Measurements from ENCODE around the gene GPR160. TPM values are rescaled to one million over a fixed set of nuclear protein-coding genes. Genes with fewer than 3 reads are reported as not detected.
A peak's percentile ranks its signal among the peaks of the same experiment; 100 is the strongest.

The GPR160 gene
- total RNA-seq, 1 donor from 2014 or later: 0.96 TPM

- ATAC-seq (no peak), DNase-seq (ENCODE audit: low spot score) (no peak)
These were observed 10.3 kb upstream of the GPR160 start for GRCh38 chr3:170027233-170028102.

GRCh38 chr3:170033489-170033888, 4.3 kb upstream of the GPR160 start:
- no peak for ATAC-seq
- DNase-seq (ENCODE audit: low spot score): no peak

- no peak for DNase-seq (ENCODE audit: low spot score)
- peak; percentile 15 for ATAC-seq
These were observed 777 bp downstream of the GPR160 start for GRCh38 chr3:170038434-170039110.

GRCh38 chr3:170040418-170040817, 2.6 kb downstream of the GPR160 start:
- ATAC-seq (no peak), DNase-seq (ENCODE audit: low spot score) (no peak)

- ATAC-seq (no peak), DNase-seq (ENCODE audit: low spot score) (no peak)
These were observed 5.7 kb downstream of the GPR160 start for GRCh38 chr3:170043506-170043905.

GRCh38 chr3:170044271-170044670, 6.5 kb downstream of the GPR160 start:
- no peak for DNase-seq (ENCODE audit: low spot score)
- peak; percentile 15 for ATAC-seq

- ATAC-seq: peak; percentile 19
- DNase-seq (ENCODE audit: low spot score): no peak
These were observed 7.0 kb downstream of the GPR160 start for GRCh38 chr3:170044795-170045244.

- ATAC-seq: peak; percentile 70
- DNase-seq (ENCODE audit: low spot score): no peak
These were observed 8.7 kb downstream of the GPR160 start for GRCh38 chr3:170046269-170047132.

- ATAC-seq (no peak), DNase-seq (ENCODE audit: low spot score) (no peak)
These were observed 9.3 kb downstream of the GPR160 start for GRCh38 chr3:170047133-170047404.

- peak; percentile 39 for ATAC-seq
These were observed 11.6 kb downstream of the GPR160 start for GRCh38 chr3:170049146-170050000.

GRCh38 chr3:170050753-170051152, 13.0 kb downstream of the GPR160 start:
- ATAC-seq (no peak), DNase-seq (ENCODE audit: low spot score) (no peak)

More at GRCh38 chr3:170049146-170050000, 11.6 kb downstream of the GPR160 start:
- no peak for DNase-seq (ENCODE audit: low spot score)

- DNase-seq (ENCODE audit: low spot score) (no peak), ATAC-seq (no peak)
These were observed 14.6 kb downstream of the GPR160 start for GRCh38 chr3:170052398-170052797.

- DNase-seq (ENCODE audit: low spot score): no peak
- peak; percentile 36 for ATAC-seq
These were observed 16.4 kb downstream of the GPR160 start for GRCh38 chr3:170054204-170054603.

- ATAC-seq (no peak), DNase-seq (ENCODE audit: low spot score) (no peak)
These were observed 17.4 kb downstream of the GPR160 start for GRCh38 chr3:170055209-170055608.

- ATAC-seq (no peak), DNase-seq (ENCODE audit: low spot score) (no peak)
These were observed 19.1 kb downstream of the GPR160 start for GRCh38 chr3:170056710-170057454.

GRCh38 chr3:170057550-170057949, 19.8 kb downstream of the GPR160 start:
- DNase-seq (ENCODE audit: low spot score): no peak

GRCh38 chr3:170058127-170058526, 20.3 kb downstream of the GPR160 start:
- ATAC-seq (no peak), DNase-seq (ENCODE audit: low spot score) (no peak)

More at GRCh38 chr3:170057550-170057949, 19.8 kb downstream of the GPR160 start:
- no peak for ATAC-seq

- no peak for ATAC-seq
- DNase-seq (ENCODE audit: low spot score): no peak
These were observed 21.7 kb downstream of the GPR160 start for GRCh38 chr3:170059447-170059846.

GRCh38 chr3:170062068-170062467, 24.3 kb downstream of the GPR160 start:
- ATAC-seq (no peak), DNase-seq (ENCODE audit: low spot score) (no peak)

GRCh38 chr3:170062769-170063168, 25.0 kb downstream of the GPR160 start:
- DNase-seq (ENCODE audit: low spot score) (no peak), ATAC-seq (no peak)

Measured in left lobe of liver (tissue), 2 donors.